DMS53 treated with DMSO at 0.1 percent for 48 hours (cell line): ENCODE measurements around the gene ANKRD33B.
A peak's percentile ranks its signal among the peaks of the same experiment; 100 is the strongest.
"Not testable (repeated sequence)": the region's sequence is repeated elsewhere in the genome, so short reads cannot be mapped to it uniquely, and the experiment has no call there.

Experiments used
- DNase-seq: peaks from one replicate; lab custom pipeline; 2025; ENCODE audit not compliant: unreplicated experiment; lab: John Stamatoyannopoulos, UW

ANKRD33B gene

DNA sequence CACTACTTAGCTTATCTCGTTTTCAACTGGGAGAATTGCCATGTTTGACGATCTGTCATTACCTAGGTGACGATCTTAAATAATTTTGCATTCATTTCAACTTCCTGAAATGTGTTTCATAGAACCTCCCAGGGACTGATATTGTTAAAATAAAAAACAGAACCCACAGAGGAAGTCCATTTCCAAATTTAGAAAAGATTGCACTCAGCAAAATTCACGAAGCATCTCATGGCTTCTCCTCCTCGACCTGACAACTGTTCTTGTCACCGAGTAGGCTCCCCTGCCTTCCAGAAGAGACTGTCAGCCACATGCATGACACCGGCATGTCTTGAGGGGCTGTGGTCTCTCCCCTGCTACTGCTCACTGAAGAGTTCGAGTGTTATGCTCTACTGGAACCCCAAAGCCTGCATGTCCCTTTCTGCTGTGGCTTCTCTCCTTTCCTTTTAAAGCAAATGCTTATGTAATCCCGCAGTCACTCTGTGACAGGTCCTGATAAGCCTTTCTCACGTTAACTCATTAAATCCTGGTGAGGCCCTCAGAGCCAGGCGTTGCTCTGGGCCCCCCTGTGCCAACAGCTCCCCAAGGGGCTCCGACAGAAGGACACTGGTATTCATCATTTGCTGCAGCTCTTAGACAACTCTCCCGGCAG, 26.8 kb upstream of the ANKRD33B start:
- no peak for DNase-seq

DNA sequence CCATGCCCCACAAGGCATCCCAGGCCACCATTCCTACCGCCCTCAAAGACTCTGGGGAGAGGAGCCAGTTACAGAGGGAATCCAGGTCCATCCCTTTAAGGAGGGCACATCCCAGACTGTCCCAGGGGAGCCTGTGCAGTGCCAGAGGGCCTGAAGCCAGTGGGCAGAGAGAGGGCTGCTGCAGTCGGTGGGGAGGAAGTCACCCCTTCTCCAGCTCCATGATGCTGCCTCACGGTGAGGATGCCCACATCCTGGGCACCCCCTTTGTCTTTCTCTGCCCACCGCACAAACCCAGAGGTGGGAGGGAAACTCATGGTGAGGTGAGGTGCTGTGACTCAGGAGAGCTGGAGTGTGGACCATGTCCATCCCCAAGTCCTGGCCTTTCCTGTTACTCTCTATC, 26.2 kb upstream of the ANKRD33B start:
- DNase-seq = no peak

DNA sequence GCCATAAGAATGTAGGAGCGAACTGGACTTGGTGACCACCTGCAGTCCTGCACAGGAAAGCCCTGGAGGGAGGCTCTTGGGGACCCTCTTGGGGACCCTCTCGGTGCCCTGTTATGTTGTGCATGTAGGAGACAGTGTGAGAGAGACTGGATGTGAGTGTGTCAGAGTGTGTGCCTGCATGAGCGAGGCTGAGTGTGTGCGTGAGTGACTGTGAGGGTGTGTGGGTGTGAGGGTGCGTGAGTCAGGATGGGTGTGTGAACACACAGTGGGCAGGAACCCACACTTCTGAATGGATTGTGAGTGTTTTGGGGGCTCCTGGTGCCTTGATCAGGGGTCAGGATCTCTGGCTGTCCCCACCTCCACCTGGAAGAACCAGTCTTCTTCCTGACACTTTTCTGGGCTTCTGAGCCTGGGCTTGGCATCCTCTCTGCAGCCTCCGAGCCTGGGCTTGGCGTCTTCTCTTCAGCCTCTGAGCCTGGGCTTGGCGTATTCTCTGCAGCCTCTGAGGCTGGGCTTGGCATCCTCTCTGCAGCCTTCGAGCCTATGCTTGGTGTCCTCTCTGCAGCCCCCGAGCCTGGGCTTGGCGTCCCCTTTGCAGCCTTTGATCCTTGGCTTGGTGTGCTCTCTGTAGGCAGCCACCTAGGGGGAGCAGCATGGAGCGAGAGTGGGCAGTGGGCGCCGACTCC, 25.6 kb upstream of the ANKRD33B start:
- DNase-seq = no peak

DNA sequence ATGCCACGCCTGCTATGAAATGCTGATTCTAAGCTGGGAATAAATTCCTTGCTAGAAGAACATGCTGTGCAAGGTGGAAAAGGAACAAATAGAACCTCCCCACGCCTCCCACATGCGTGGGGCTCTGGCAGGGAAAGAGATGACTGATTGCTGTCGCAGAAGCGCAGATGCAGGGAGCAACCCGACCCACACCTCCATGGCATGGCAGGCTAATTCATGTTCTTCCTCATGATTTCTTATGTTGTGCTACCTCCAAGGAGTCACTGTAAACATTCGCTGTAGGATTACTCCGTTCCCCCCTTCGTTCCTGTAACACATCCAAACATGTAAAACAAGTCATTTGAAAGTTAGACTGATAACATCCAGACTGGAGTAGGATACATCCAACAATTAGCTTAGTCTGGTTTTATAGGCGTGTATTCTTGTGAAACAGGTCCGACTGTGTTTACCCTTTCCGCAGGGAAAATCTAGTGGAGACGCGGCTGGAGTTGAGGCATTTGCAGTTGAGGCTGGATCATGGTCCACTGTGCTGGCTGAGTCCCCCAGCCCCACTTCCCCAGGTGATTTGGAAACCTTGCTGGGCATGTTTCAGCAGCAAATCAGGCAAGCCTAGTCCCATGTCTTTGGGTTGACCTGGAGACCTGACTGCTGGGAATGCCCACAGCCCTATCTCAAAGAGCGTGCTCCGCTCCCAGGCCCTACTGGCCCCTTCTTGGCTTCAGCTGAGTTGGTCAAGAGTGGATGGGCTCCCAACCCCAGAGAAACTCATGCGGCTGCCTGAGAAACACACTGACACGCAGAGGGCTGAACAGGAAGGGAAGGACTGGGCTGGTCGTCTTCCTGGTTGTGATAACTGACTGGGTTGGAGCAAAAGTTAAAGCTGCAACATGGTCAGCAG, 24.8 kb upstream of the ANKRD33B start:
- no peak for DNase-seq

DNA sequence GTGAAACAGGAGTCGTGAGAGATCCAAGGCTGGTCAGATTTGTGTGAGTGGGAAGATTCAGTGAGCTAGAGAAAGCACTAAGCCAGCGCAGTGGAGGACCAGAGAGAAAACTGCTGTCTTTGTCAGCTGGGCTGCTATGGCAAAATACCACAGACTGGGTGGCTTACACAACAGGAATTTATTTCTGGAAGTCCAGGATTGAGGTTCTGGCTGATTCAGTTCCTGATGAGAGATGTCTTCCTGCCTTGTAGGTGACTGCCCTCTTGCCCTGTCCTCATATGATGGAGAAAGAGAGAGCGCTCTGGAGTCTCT, 24.2 kb upstream of the ANKRD33B start:
- no peak for DNase-seq

DNA sequence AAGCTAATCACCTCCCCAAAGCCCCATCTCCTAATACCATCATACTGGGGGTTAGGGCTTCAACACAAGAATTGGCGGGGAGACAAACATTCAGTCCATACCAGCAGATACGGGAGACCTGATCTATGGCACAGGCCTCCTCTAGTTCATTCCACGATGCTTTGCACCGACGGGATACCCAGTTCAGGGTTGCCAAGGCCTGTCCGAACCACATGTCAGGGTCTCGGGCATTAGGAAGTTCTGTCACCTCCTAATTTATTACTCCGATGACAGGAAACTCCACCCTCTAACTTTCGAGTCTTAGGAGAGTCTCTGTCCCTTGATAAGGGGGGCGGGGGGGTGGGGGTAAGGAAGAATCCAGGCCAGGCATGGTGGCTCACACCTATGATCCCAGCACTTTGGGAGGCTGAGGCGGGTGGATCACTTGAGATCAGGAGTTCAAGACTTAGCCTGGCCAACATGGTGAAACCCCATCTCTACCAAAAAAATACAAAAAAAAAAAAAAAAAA, 23.8 kb upstream of the ANKRD33B start:
- DNase-seq = no peak

DNA sequence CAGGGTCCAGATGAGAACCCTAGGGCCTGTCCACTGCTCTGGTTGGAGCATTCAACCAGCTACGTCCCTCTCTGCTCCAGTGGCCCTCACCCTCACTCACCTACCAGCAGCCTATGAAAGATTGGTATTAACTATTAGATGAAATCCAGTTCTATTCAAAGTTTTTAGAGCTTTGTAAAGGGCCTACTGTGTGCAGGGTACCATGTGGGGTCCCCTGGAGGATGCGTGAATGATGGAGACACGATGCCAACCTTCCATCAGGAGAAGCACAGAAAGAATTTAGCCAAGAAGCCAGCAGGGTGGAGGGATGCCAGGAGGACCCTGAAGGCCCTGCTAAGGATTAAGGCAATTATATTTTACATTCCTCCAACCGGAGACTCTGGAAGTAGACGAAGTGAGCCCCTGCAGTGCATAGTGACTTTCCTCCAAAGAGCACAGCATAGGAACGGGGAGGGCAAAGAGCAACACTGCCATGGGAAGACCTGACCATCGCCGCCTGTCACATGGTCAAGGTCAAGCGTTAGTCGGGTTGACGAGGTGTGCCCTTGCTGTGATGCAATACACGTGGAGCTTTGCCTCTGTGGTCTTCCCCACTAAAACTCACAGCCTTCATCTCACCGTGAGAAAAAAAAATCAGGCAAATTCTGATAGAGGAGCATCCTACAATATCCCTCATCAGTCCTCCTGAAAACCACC, 22.8 kb upstream of the ANKRD33B start:
- DNase-seq = no peak

DNA sequence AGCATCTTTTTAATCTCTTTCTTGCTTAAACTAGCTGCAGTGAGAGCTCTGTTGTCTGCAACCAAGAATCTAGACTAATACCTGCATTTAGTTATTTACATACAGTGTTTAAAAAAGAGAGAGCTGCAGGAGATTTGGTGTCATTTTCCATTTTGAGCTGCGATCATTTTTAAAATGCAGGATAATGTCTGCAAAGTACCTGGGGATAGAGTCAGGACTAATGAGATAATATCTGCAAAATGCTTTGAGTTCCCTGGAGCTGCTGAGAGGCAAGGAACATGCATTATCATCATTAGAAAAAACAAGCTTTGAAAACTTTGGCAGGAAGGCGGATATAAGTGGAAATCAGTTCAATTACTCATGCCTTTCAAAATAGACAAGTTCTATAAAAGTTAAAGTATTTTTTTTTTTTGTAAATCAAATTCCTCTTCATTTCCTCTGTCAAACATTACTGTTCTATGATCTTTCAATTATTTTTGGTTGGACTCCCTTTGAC, 21.8 kb upstream of the ANKRD33B start:
- DNase-seq = no peak

DNA sequence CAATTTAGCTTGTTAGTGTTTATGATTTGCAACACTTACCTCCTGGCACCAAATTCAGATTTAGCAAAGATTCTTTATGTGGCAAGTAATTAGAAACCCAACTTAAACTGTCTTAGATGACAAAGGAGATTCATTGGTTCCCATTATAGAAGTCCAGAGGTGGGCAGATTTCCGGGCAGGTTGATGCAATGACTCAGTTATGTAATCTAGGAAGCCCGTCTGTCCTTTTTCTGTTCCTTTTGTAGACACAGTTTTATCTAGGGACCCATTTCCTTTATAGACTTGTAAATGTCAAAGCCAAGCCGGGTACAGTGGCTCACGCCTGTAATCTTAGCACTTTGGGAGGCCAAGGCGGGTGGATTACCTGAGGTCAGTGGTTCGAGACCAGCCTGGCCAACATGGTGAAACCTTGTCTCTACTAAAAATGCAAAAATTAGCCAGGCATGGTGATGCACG, 20.3 kb upstream of the ANKRD33B start:
- DNase-seq = no peak

DNA sequence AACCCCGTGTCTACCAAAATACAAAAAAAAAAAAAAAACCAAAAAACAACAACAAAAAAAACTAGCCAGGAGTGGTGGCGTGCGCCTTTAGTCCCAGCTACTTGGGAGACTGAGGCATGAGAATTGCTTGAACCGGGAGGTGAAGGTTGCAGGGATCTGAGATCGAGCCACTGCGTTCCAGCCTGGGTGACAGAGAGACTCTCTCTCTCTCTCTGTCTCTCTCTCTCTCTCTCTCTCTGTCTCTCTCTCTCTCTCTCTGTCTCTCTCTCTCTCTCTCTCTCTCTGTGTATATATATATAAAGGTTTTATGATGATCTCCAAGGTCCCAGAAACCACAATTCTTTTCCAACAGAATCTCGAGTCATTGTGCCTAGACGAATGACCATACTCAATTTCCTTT, 18.8 kb upstream of the ANKRD33B start:
- no peak for DNase-seq

DNA sequence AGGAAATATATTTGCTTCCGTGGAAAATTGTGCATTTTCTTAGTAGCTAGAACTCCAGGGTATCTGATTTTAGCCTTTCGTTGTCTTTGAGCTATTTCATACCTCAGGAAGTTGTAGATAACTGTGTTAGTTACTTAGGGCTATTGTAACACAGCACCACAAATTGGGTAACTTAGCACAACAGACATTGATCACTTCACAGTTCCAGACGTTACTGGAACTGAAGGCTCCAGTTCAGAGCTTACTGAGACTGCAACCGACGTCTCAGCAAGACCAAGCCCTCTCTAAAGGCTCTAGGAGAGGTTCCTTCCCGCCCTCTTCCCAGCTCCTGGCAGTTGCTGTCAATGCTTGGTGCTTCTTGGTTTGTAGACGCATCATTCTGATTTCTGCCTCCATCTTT, 17.7 kb upstream of the ANKRD33B start:
- no peak for DNase-seq

DNA sequence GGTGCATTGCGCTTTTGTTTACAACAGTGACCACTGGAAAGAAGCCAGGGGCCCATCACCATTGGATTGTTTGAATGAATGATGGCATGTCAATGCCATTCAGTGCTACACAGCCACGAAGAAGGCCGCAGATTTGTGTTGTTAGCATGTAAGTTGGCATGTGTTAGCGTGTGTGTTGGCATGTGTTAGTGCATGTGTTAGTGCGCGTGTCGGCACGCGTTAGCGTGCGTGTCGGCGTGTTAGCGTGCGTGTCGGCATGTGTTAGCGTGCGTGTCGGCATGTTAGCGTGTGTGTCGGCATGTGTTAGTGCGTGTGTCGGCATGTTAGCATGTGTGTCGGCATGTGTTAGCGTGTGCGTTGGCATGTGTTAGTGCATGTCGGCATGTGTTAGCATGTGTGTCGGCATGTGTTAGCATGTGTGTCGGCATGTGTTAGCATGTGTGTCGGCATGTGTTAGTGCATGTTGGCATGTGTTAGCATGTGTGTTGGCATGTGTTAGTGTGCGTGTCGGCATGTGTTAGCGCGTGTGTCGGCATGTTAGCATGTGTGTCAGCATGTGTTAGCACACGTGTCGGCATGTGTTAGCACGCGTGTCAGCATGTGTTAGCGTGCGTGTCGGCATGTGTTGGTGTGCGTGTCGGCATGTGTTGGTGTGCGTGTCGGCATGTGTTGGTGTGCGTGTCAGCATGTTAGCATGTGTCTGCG, 15.3 kb upstream of the ANKRD33B start:
- DNase-seq = no peak

DNA sequence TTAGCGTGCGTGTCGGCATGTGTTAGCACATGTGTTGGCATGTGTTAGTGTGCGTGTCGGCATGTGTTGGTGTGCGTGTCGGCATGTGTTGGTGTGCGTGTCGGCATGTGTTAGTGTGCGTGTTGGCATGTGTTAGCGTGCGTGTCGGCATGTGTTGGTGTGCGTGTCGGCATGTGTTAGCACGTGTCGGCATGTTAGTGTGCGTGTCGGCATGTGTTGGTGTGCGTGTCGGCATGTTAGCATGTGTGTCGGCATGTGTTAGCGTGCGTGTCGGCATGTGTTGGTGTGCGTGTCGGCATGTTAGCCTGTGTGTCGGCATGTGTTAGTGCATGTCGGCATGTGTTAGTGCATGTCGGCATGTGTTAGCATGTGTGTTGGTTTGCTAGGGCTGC, 14.8 kb upstream of the ANKRD33B start:
- not testable (repeated sequence) for DNase-seq

DNA sequence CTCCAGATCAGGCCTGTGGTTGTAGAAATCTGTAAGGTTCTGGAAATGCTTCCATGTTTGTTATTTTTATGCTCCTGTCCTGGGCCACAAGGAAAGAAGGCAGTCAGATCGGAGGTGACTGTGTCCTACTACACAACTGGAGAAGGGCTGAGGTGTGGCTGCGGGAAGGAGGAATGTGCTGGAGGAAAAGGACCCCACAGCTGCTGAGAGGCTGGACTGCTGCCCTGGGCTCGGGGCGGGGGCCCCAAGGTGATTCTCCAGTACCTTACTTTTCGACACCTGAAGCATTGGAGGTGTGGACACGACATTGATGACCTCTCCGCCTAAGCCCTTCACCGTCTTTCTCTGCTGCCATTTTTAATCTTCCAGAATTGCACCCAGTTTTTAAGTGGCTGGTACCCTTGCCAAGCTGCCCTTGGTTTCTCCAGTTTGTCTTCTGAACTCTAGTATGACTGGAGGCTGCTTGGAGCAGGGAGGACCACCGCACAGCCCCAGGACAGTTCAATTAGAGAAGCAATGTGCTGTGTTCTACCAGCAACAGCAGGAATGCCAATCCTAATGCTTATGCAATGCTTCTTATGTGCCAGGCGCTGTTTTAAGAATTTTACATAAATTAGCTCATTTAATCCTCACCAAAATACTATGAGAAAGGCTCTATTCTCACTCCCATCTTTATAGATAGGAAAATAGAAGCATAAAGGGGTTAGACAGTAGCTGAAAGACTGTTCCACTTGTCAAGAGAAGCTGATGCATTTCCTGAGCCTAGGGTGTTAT, 13.5 kb upstream of the ANKRD33B start:
- DNase-seq = no peak

DNA sequence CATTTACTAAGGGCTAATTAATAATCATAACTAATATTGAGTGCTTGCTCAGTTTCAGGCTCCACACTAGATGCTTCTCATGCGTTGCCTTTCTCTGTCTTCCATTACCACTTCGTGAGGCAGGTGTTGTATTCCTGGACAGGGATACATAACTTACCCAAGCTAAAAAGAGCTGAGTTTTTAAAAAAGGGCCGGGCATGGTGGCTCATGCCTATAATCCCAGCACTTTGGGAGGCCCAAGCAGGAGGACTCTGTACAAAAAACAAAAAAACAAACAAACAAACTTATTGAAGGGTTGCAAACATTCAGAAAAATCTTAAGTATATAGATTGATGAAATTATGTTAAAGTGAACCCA, 12.1 kb upstream of the ANKRD33B start:
- DNase-seq = no peak

DNA sequence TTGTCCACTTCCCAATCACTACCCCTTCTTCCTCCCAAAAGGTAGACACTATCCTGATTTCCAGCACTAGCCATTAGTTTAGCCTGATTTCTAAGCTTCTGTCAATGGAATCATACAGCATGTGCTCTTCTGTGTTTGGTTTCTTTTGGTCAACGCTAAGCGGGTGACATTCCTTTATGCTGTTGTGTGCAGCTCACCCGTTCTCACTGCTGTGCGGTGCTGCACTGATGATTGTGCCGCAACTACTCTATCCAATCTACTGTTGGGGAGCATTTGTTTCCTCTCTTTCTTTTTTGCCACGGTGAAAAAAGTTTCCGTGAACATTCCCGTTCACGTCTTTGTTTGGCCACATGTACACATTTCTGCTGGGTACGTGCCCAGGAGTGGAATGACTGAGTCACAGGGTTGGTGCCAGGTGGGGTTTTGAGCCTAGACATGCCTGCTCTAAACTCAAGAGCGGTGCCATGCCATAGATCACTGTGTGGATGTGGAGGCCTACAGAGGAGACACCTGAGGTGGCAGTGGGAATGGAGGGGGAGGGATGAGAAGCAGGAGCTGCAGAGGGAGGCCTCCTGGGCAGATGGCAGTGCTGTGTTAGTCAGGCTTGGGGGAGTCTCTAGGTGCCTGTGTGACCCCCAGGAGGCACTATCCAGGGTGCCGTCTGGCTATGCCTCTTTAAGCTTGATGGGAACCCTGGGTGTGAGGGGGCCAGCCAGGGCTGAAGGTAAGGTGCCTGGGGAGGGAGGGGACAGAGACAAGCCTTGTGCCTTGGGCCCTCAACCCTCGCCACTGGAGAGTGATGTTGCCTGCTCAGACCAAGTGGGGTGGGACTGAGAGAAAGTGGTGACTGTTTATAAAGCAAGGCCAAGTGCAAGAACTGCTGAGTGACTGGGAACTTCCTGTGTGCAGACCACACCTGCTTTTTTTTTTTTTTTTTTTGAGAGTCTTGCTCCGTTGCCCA, 11.4 kb upstream of the ANKRD33B start:
- no peak for DNase-seq

DNA sequence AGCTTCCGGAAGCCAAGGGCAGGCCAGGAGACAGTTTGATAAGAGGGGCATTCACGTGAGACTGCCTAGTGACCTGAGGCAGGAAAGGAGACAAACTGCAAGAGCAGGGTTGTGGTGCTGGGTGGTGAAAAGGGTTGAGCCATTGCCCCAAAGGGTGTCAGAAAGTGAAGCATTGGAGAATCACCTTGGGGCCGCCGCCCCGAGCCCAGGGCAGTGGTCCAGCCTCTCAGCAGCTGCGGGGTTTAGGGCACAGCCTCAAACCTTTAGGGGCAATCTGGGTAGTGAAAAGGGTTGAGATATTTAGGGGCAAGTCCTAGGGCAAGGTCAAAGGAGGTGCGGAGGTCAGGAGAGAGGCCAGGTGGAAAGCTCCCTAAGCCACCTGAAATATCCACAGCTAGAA, 10.4 kb upstream of the ANKRD33B start:
- no peak for DNase-seq

DNA sequence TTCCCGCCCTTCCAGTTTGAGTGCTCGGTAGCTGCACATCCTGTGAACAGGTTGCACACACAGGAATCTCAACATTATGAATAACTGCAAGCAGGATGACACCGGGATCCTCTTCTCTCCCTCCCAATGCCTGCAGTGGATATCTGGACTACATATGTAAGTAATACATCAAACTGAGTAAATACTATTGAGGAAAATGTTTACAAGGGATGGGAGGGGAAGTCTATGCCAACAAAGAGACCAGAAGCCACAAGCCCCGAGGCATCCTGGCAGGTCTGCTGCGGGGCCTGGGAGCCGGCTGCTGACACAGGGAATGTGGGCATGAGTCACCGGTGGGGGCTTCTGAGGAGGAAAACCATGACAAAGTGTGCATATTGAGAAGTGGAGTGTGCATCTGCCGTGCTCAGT, 8.6 kb upstream of the ANKRD33B start:
- DNase-seq = peak; percentile 79
